Testis (tissue), 2 donors: ENCODE data around the gene CYP4F12.

ENCODE experiments used
- CTCF ChIP-seq, 3 experiments: fragments of 450-650 bp in 2 of 3; fragments of 200-600 bp in 1 of 3; sonication (generic) in 1 of 3; IDR thresholded peaks; one replicate each; pipeline ENCODE4 v1.5.1; 2016 to 2019; ENCODE audit warnings: antibody characterized with exemption in 3 of 3, mild to moderate bottlenecking in 2 of 3, moderate library complexity in 1 of 3
- POLR2A ChIP-seq: fragments of 450-650 bp; IDR thresholded peaks from one replicate; pipeline ENCODE4 v1.6.1; 2017; ENCODE audit warnings: antibody characterized with exemption, mild to moderate bottlenecking, moderate library complexity

GRCh38 chr19:15737722-15738121, 64.8 kb downstream of the CYP4F12 start, which contains the start of gene OR10H3:
- TF ChIP-seq CTCF (IDR thresholded peaks at IDR 0.05) (no peak), POLR2A (no peak)
